Hepatic stellate cell (primary cell): Measurements from ENCODE around the gene GRID1.

Experiments
- DNase-seq: peaks from one replicate; pipeline ENCODE4 v3.0.0; 2011; ENCODE audit warnings: low spot score

GRID1 gene

GRCh38 chr10:86366033-86366901 lies at the start of gene GRID1:
TSS of gene GRID1 (minus strand) at chr10:86366795.
- peak; percentile 36 for DNase-seq

GRCh38 chr10:86415583-86415982 lies 49.0 kb upstream of the GRID1 start:
- DNase-seq, result no peak

GRCh38 chr10:86415116-86415515 lies 48.5 kb upstream of the GRID1 start:
- DNase-seq, result no peak

GRCh38 chr10:86413046-86413728 lies 46.6 kb upstream of the GRID1 start:
- DNase-seq, result no peak

GRCh38 chr10:86411852-86412560 lies 45.4 kb upstream of the GRID1 start:
- DNase-seq, result no peak

GRCh38 chr10:86411281-86411841 lies 44.8 kb upstream of the GRID1 start:
- peak; percentile 74 for DNase-seq

- no peak for DNase-seq
Measured at GRCh38 chr10:86410542-86411124, 44.0 kb upstream of the GRID1 start.

- DNase-seq, result no peak
Measured at GRCh38 chr10:86409183-86409582, 42.6 kb upstream of the GRID1 start.

GRCh38 chr10:86403183-86403797 lies 36.7 kb upstream of the GRID1 start:
- DNase-seq, result no peak

GRCh38 chr10:86402283-86402941 lies 35.8 kb upstream of the GRID1 start:
- no peak for DNase-seq

GRCh38 chr10:86401588-86402282 lies 35.1 kb upstream of the GRID1 start:
- no peak for DNase-seq

GRCh38 chr10:86400705-86401587 lies 34.4 kb upstream of the GRID1 start:
- DNase-seq, result peak; percentile 66

- DNase-seq, result peak; percentile 97
Measured at GRCh38 chr10:86399879-86400704, 33.5 kb upstream of the GRID1 start.

- DNase-seq, result no peak
Measured at GRCh38 chr10:86399514-86399878, 32.9 kb upstream of the GRID1 start.

GRCh38 chr10:86397120-86397519 lies 30.5 kb upstream of the GRID1 start:
- no peak for DNase-seq

- no peak for DNase-seq
Measured at GRCh38 chr10:86393862-86394455, 27.4 kb upstream of the GRID1 start.

- DNase-seq, result no peak
Measured at GRCh38 chr10:86393362-86393761, 26.8 kb upstream of the GRID1 start.

- no peak for DNase-seq
Measured at GRCh38 chr10:86392723-86393094, 26.1 kb upstream of the GRID1 start.
